Trophoblast cell (in vitro differentiated cells and primary cell): ENCODE data around the gene TMEM178B.

Experiments used
- DNase-seq, 2 donors: peaks; one replicate each; pipeline ENCODE4 v3.0.0-alpha.2; 2016
- H2AFZ ChIP-seq: 2 replicates; pipeline ENCODE4 v1.6.1; 2013; ENCODE audit warnings: low read length, moderate library complexity, mild to moderate bottlenecking; ENCODE audit not compliant: insufficient read depth, poor library complexity
- H2AK5ac ChIP-seq: 2 replicates; pipeline ENCODE4 v1.6.1; 2013; ENCODE audit warnings: mild to moderate bottlenecking, low read length
- H2BK120ac ChIP-seq: 2 replicates; pipeline ENCODE4 v1.6.1; 2013; ENCODE audit warnings: low read length, mild to moderate bottlenecking, moderate library complexity; ENCODE audit not compliant: insufficient read depth, poor library complexity
- H2BK12ac ChIP-seq: 2 replicates; pipeline ENCODE4 v1.6.1; 2013; ENCODE audit warnings: mild to moderate bottlenecking, low read length, moderate library complexity
- H2BK5ac ChIP-seq: 2 replicates; pipeline ENCODE4 v1.6.1; 2013; ENCODE audit warnings: low read length, low read depth, moderate library complexity, mild to moderate bottlenecking; ENCODE audit not compliant: poor library complexity
- H3K14ac ChIP-seq: 2 replicates; pipeline ENCODE4 v1.6.1; 2013; ENCODE audit warnings: mild to moderate bottlenecking, low read length
- H3K18ac ChIP-seq: 2 replicates; pipeline ENCODE4 v1.6.1; 2013; ENCODE audit warnings: mild to moderate bottlenecking, low read length
- H3K23ac ChIP-seq: 2 replicates; pipeline ENCODE4 v1.6.1; 2013; ENCODE audit warnings: low read length
- H3K27ac ChIP-seq: 2 replicates; pipeline ENCODE4 v1.5.1; 2013; ENCODE audit warnings: low read depth, mild to moderate bottlenecking, inconsistent platforms, low read length, moderate library complexity
- H3K27me3 ChIP-seq: 2 replicates; pipeline ENCODE4 v1.6.1; 2013; ENCODE audit warnings: inconsistent platforms, mild to moderate bottlenecking, low read length, moderate library complexity; ENCODE audit not compliant: insufficient read depth
- H3K36me3 ChIP-seq, 2 experiments: 1 replicate in 1 of 2; 2 replicates in 1 of 2; pipeline ENCODE4 v1.6.1; 2013; ENCODE audit warnings: low read length in 2 of 2, mild to moderate bottlenecking in 2 of 2, moderate library complexity in 1 of 2; ENCODE audit not compliant: insufficient read depth in 2 of 2, control insufficient read depth in 1 of 2
- H3K4ac ChIP-seq: 2 replicates; pipeline ENCODE4 v1.6.1; 2013; ENCODE audit warnings: low read depth, mild to moderate bottlenecking, low read length, moderate library complexity
- H3K4me1 ChIP-seq, 2 experiments: 1 replicate in 1 of 2; 2 replicates in 1 of 2; pipeline ENCODE4 v1.6.1; 2013; ENCODE audit warnings: low read length in 2 of 2, mild to moderate bottlenecking in 2 of 2, moderate library complexity in 1 of 2; ENCODE audit not compliant: insufficient read depth in 2 of 2, control insufficient read depth in 1 of 2
- H3K4me2 ChIP-seq: 2 replicates; pipeline ENCODE4 v1.6.1; 2013; ENCODE audit warnings: inconsistent platforms, mild to moderate bottlenecking, low read length, moderate library complexity
- H3K4me3 ChIP-seq: 2 replicates; pipeline ENCODE4 v1.5.1; 2013; ENCODE audit warnings: mild to moderate bottlenecking, low read depth, low read length, inconsistent platforms
- H3K79me1 ChIP-seq: one replicate; pipeline ENCODE4 v1.6.1; 2013; ENCODE audit warnings: low read length
- H3K79me2 ChIP-seq: 2 replicates; pipeline ENCODE4 v1.6.1; 2013; ENCODE audit warnings: low read length, mild to moderate bottlenecking; ENCODE audit not compliant: control insufficient read depth, insufficient read depth, poor library complexity
- H3K9ac ChIP-seq: 2 replicates; pipeline ENCODE4 v1.6.1; 2013; ENCODE audit warnings: mild to moderate bottlenecking, low read length
- H3K9me3 ChIP-seq: 2 replicates; pipeline ENCODE4 v1.6.1; 2013; ENCODE audit warnings: low read depth, mild to moderate bottlenecking, control low read depth, inconsistent platforms, low read length; ENCODE audit not compliant: insufficient read depth
- H4K12ac ChIP-seq: 2 replicates; pipeline ENCODE4 v1.6.1; 2013; ENCODE audit warnings: low read depth, mild to moderate bottlenecking, low read length, moderate library complexity
- H4K8ac ChIP-seq: 2 replicates; pipeline ENCODE4 v1.6.1; 2013; ENCODE audit warnings: low read depth, mild to moderate bottlenecking, low read length, moderate library complexity
- H4K91ac ChIP-seq: one replicate; pipeline ENCODE4 v1.6.1; 2013; ENCODE audit warnings: low read depth, mild to moderate bottlenecking, low read length, moderate library complexity
- WGBS: extraction: QIAGEN DNeasy Blood & Tissue Kit; methylation state at CpG from one replicate; pipeline ENCODE4 v1.1.7; 2013; ENCODE audit warnings: missing lambda C conversion rate; ENCODE audit not compliant: insufficient read length, insufficient coverage; ENCODE audit errors: extremely low coverage; 5-methylcytosine and 5-hydroxymethylcytosine counted together

The TMEM178B gene

DNA sequence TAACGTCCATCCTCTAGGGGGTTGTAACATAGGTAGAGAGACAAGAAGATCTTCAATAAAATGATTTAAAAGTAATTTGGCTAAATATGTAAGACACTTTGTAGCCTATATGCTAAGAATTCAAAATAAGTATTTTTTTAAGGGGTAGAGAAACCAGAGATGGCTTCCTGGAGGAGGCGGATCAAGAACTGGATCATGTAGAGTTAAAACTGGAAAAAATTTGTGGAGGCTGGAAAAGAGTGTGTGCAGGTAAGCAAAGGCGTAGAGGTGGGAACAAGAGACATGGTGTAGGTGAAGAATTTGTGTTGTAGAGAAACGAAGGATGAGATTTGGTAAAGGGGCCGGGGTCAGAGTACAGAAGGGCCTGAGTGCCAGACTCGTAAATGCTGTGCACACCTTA is 172.6 kb downstream of the TMEM178B start:
- 100% methylated on average over 3 of the region's 6 CpGs for WGBS
- Histone ChIP-seq H4K12ac (no peak overlapping the region), H3K9ac (no peak overlapping the region)

DNA sequence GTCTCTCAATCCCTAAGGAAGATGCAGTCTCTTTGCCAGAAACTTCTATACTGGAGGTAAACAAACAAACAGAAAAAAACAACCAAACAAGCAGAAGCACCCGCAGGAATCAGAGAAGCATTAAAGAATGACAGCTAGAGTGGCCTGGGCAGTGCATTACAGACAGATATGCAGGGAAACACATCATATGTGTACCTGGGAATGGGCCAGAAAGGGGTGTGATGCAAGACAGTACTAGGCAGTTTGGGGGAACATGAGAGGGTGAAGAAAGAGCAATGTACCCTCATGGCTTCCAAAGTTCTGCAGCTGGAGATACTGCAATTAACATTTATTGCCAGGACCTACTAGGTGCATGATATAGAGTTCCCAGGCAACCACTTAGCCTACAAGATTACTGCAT is 177.3 kb downstream of the TMEM178B start:
- no peak overlapping the region for H2AK5ac ChIP-seq
- no peak overlapping the region for H3K14ac ChIP-seq
- no peak overlapping the region for H3K9ac ChIP-seq
- H3K79me1 ChIP-seq = no peaks in the 10 kb centered on the region
- H2BK12ac ChIP-seq = no peak overlapping the region
- H3K4me1 ChIP-seq = no peaks in the 10 kb centered on the region
- no peak overlapping the region for H4K91ac ChIP-seq
- no peak overlapping the region for H3K23ac ChIP-seq
- no peak overlapping the region for H3K4me2 ChIP-seq
- no peak overlapping the region for H2AFZ ChIP-seq
- no peaks in the 10 kb centered on the region for H3K79me2 ChIP-seq
- H3K4me3 ChIP-seq = no peak overlapping the region
- H4K12ac ChIP-seq = no peak overlapping the region
- no peak overlapping the region for H2BK5ac ChIP-seq
- H3K9me3 ChIP-seq = no peaks in the 10 kb centered on the region
- no peak overlapping the region for H3K18ac ChIP-seq
- H2BK120ac ChIP-seq = no peak overlapping the region
- no peak for DNase-seq
- H3K27me3 ChIP-seq = no peaks in the 10 kb centered on the region
- no peak overlapping the region for H3K4ac ChIP-seq
- no CpG with 5 or more reads among the region's 1 CpG for WGBS
- no peak overlapping the region for H4K8ac ChIP-seq
- H3K27ac ChIP-seq = no peak overlapping the region
- H3K36me3 ChIP-seq = no peaks in the 10 kb centered on the region

More for the DNA sequence above, 172.6 kb downstream of the TMEM178B start:
- no peak overlapping the region for H3K4ac ChIP-seq
- H3K4me2 ChIP-seq = no peak overlapping the region
- no peaks in the 10 kb centered on the region for H3K27me3 ChIP-seq
- H3K18ac ChIP-seq = no peak overlapping the region
- no peak overlapping the region for H4K91ac ChIP-seq
- H3K23ac ChIP-seq = no peak overlapping the region
- no peaks in the 10 kb centered on the region for H3K9me3 ChIP-seq
- no peaks in the 10 kb centered on the region for H3K4me1 ChIP-seq
- no peak overlapping the region for H2BK5ac ChIP-seq
- no peaks in the 10 kb centered on the region for H3K79me2 ChIP-seq
- H3K79me1 ChIP-seq = no peaks in the 10 kb centered on the region
- H2BK12ac ChIP-seq = no peak overlapping the region
- H2AK5ac ChIP-seq = no peak overlapping the region
- no peak overlapping the region for H2BK120ac ChIP-seq
- H3K14ac ChIP-seq = no peak overlapping the region
- no peak for DNase-seq
- no peaks in the 10 kb centered on the region for H3K36me3 ChIP-seq
- no peak overlapping the region for H3K4me3 ChIP-seq
- no peak overlapping the region for H2AFZ ChIP-seq
- no peak overlapping the region for H3K27ac ChIP-seq
- H4K8ac ChIP-seq = no peak overlapping the region

DNA sequence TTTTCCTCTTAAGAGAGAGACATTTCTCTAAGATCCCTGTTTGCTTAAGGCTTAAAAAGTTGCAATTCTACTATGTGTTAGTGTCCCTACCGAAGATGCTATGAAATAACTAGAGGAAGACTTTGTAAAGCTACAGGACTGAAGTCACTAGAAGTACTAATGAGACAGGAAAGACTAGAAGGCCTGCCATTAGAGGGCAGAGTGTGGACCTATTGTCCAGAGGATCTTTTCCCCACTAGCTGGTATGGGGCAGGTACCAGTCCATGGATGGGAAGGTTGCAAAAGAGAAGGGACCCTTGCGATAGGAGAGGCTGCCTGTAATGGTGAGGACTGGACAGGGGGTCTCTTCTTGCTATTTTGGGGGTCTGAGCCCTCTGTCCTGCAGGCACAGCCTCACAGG is 178.1 kb downstream of the TMEM178B start:
- no peak overlapping the region for H2AK5ac ChIP-seq
- no CpG with 5 or more reads among the region's 2 CpGs for WGBS

DNA sequence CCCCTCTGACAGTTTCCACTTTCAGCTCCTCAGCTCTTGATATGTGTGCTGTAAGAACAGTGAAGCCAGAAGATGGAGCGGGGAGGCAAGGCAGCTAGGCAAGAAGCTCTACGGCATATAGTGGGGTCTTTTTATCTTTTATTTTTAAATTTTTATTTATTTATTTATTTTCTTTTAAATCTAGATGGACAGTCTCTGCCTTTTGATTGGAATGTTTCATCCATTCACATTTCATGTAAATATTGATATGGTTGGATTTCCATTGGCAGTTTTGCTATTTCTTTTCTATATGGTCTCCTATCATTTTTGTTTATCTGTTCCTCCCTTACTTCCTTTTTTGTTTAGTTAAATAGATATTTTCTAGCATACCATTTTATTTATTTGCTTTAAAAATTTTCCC is 183.7 kb downstream of the TMEM178B start:
- Histone ChIP-seq H3K27ac (no peak overlapping the region), H3K23ac (no peak overlapping the region), H2AK5ac (no peak overlapping the region), H3K4me1 (no peaks in the 10 kb centered on the region), H3K4me2 (no peak overlapping the region), H3K4me3 (no peak overlapping the region), H2BK12ac (no peak overlapping the region), H2AFZ (no peak overlapping the region), H3K79me1 (no peaks in the 10 kb centered on the region), H3K18ac (no peak overlapping the region), H3K9ac (no peak overlapping the region), H3K9me3 (no peaks in the 10 kb centered on the region), H3K79me2 (no peaks in the 10 kb centered on the region), H3K4ac (no peak overlapping the region), H2BK5ac (no peak overlapping the region), H4K91ac (no peak overlapping the region), H4K12ac (no peak overlapping the region), H4K8ac (no peak overlapping the region), H3K27me3 (no peaks in the 10 kb centered on the region), H2BK120ac (no peak overlapping the region), H3K14ac (no peak overlapping the region), H3K36me3 (no peaks in the 10 kb centered on the region)
- no peak for DNase-seq
- WGBS = no CpG with 5 or more reads among the region's 2 CpGs

More for the DNA sequence above, 178.1 kb downstream of the TMEM178B start:
- Histone ChIP-seq H3K9ac (no peak overlapping the region), H3K4me2 (no peak overlapping the region), H3K79me2 (no peaks in the 10 kb centered on the region), H2BK120ac (no peak overlapping the region), H3K27ac (no peak overlapping the region), H4K12ac (no peak overlapping the region), H3K79me1 (no peaks in the 10 kb centered on the region), H2BK12ac (no peak overlapping the region), H3K23ac (no peak overlapping the region), H4K8ac (no peak overlapping the region), H2BK5ac (no peak overlapping the region), H4K91ac (no peak overlapping the region), H3K36me3 (no peaks in the 10 kb centered on the region), H3K4me3 (no peak overlapping the region), H3K4me1 (no peaks in the 10 kb centered on the region), H3K18ac (no peak overlapping the region), H3K27me3 (no peaks in the 10 kb centered on the region), H2AFZ (no peak overlapping the region), H3K9me3 (no peaks in the 10 kb centered on the region), H3K4ac (no peak overlapping the region), H3K14ac (no peak overlapping the region)
- no peak for DNase-seq
